HG03095 (cell line): ENCODE data around the gene RALGAPB.

Source experiments
- ATAC-seq: cut with Tn5 transposase; IDR thresholded peaks from one replicate; pipeline ENCODE4 v1.9.1; 2021; ENCODE audit warnings: moderate library complexity; ENCODE audit not compliant: unreplicated experiment

Gene RALGAPB

DNA sequence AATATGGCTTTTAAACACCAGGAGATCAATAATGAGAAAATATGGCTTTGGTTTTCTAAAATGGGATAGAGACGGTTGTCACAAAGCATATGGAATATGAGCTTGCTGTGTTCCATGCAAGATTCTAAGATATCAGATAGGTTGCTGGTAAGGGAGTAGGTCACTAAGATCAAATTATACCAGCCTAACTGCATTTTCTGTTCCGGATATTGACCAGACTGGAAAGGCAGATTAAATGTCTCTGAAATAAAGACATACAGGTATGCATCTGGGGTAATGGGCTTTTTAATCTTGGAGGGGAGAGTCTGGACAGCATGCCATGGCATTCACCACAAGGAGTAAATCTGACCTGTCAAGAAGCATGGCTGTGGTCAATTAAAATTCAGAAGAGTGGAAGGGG is 73.1 kb downstream of the RALGAPB start:
- no peak for ATAC-seq

DNA sequence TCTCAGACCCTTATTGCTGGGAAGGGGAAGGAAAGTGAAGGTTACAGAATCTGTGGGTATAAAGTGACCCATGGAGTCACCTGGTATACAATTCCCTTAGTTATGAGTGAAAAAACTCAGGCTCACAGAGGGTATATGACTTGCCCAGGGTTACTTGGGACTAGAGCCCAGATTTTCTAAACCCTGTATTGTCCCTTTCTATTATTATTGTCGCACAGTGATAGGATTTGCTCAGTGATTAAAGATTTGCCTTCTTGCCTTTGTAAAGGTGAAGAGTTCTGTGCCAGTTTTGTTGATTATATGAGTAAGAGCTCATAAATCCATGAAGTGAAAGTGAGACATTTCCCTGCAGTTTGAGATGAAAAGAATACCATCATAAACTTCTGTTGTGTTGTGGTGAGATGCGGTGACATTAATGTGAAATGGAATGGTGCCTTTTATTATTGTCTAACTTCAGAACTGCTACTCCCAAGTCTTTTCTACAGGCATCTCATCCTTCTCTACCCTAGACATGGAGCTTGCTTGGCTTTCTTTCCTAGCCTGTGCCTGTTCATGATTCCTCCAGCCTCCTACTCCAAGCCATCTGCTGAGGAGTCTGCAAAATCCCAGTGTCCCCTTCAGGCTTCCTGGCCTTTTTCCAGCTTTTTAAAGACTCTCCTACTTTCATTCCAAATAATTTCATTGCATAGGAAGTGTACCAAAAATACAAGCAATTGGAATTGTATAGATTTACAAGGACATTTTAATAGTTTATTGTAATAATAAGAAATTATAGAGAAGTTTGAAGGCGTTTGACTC is 74.8 kb downstream of the RALGAPB start:
- ATAC-seq, result no peak

GRCh38 chr20:38548356-38549083 is 75.9 kb downstream of the RALGAPB start:
- ATAC-seq, result no peak

DNA sequence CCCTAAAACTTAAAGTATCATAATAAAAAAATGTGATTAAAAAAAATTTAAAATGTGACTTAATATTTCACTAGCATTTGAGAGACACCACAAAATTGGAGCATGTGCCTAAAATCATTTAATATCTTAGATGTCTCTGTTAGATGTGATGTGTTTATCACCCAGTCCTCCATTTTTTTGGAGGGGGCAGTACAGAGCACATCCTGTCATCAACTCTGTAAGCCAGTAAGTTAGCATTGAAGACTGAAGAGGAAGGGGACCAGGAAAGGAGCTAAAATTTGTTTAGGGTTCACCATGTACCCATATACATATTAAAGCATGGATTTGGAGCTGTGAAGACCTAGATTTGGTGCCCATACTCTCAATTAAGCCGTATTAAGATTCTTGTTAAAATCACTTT is 77.6 kb downstream of the RALGAPB start:
- no peak for ATAC-seq

DNA sequence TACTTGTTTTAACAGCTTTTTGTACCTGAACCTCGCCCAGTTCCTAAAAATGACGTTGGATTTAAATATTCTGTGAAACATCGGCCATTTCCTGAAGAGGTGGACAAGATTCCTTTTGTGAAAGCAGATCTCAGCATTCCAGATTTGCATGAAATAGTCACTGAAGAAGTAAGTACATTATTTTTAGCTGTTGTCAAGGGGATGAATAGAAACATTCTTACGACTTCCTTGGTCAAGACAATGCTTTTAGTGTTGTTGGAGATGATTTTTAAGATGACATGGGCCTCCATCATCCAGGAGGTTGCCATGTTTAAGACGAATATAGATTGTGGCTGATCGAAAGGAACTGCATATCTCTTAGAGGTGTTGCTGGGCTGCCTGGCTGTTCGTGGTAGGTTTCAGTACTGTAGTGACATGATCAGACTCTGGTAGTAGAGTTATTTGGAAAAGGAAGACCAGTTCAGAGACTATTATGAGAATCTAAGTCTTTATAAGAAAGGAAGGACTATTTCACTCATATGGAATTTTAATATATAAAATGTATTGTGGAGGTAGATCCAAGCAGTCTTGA is 78.5 kb downstream of the RALGAPB start:
- no peak for ATAC-seq

- no peak for ATAC-seq
Observed at GRCh38 chr20:38554986-38555385, 82.3 kb downstream of the RALGAPB start.

GRCh38 chr20:38555395-38555794 is 82.8 kb downstream of the RALGAPB start:
- ATAC-seq, result no peak

GRCh38 chr20:38557174-38557573 is 84.5 kb downstream of the RALGAPB start:
- ATAC-seq, result no peak

- ATAC-seq, result no peak
Observed at GRCh38 chr20:38558596-38559360, 86.1 kb downstream of the RALGAPB start.

- no peak for ATAC-seq
Observed at GRCh38 chr20:38559764-38560163, 87.1 kb downstream of the RALGAPB start.

- ATAC-seq, result no peak
Observed at GRCh38 chr20:38563802-38564431, 91.3 kb downstream of the RALGAPB start.

- ATAC-seq, result no peak
Observed at GRCh38 chr20:38564680-38565079, 92.0 kb downstream of the RALGAPB start.

- no peak for ATAC-seq
Observed at GRCh38 chr20:38566036-38566598, 93.5 kb downstream of the RALGAPB start.

DNA sequence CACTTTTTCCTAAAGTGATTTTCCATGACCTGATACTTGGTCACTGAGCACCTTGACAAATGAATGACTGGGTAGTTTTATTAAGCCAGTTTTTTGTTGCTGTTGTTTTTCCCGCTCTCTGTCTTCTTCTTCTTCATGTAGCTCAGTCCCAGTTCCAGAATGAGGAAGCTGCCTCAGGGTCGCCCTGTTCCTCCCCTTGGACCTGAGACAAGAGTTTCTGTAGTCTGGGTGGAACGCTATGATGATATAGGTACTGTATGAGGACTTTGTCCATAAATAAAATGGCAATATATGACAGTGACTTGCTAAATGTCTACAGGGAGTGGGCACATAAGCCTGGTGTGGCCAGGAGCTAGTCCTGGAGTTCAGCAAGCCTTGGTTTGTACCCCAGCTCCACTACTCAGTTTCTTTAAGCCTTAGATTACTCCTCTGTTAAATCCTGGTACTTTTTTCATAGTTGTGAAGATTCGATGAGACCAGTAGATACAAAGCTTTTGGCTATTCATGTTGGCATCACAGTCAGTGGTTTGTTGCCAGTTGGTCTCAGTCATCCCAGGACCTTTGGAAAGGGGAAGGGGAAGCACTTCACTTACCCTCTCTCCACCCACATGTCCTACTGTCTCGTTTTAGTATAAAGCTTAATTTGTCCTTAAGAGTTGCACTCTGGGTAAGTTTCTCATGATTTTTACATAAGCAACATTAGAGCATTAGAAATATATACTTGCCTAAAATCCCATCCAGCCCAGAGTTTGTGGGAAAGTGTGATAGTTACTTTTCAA is 97.3 kb downstream of the RALGAPB start:
- no peak for ATAC-seq

- ATAC-seq, result no peak
Observed at GRCh38 chr20:38573413-38573812, 100.8 kb downstream of the RALGAPB start.

DNA sequence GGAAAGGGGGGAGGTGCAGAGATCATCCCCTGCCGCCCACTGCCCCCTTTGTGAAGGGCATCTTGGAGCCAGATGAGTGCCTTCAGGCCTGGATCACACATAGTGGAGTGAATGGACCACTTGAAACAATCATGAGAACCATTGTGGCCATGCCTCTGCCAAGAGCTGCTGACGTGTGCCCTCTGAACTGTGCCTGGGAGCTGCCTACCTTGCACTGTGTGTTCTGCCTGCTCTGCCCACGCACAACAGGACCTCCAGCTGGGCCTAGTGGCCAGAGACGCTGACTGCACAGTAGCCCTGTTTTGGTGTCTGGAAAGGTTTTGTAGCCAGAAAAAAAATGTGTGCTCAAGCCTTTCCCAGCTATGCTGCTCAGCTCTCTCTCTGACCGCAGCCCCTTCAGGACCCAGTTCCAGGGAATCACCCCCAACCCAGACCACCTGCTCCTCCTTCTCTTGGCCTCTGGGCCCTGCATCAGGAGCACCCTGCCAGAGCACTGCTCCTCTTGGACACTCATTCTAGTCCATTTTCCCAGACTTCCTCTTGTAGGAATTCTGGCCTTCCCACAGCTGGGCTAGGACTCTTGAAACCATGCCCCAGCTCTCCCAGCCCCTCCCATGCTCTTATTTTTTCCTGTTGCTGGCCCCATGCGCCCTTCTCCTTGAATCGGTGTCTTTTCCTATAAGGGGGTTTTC is 106.7 kb downstream of the RALGAPB start:
- no peak for ATAC-seq

DNA sequence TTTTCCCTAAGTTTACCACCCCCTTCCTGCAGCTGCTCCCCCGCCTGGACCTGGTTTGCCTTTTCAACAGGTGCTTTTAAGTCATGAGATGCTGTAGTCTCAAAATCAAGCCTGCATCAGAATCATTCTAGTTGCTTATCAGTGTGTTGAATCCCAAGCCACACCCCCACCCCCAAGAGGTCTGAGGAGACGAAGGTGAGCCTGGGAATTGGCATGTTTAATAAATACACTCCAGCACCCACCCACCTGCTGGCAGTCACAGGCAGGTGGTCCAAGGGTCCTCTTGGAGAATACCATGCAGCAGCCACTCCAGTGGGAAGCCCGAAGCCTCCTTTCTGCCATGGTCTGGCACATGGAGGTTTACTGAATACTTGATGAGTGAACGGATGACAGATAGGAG is 107.3 kb downstream of the RALGAPB start:
- no peak for ATAC-seq

GRCh38 chr20:38581013-38581412 is 108.4 kb downstream of the RALGAPB start, which contains the start of gene ADIG:
TSS of gene ADIG (plus strand) at chr20:38581197. CDS start at chr20:38581251, 54 bp downstream.
- no peak for ATAC-seq

GRCh38 chr20:38581830-38582358 is 109.3 kb downstream of the RALGAPB start:
- ATAC-seq, result no peak
